GM19395 (cell line): ENCODE measurements around the gene PGP.

Experiments used
- ATAC-seq: cut with Tn5 transposase; IDR thresholded peaks from one replicate; pipeline ENCODE4 v1.9.1; 2021; ENCODE audit warnings: mild to moderate bottlenecking, moderate library complexity; ENCODE audit not compliant: unreplicated experiment

The PGP gene

GRCh38 chr16:2237493-2238149 is 23.0 kb upstream of the PGP start:
- no peak for ATAC-seq

DNA sequence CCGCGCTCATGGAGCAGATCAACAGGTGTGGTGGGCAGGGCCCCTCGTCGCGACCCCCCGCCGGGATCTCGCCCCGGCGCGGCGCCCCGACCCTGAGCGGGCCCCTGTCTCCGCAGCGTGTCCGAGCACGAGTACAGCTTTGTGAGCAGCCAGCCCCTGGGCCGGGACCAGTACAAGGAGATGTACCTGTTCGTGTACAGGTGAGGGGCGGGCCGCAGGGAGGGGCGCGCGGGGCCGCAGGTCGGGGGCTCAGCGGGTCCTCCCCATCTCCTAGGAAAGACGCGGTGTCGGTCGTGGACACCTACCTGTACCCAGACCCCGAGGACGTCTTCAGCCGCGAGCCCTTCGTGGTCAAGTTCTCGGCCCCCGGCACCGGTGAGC is 22.5 kb upstream of the PGP start:
- no peak for ATAC-seq

DNA sequence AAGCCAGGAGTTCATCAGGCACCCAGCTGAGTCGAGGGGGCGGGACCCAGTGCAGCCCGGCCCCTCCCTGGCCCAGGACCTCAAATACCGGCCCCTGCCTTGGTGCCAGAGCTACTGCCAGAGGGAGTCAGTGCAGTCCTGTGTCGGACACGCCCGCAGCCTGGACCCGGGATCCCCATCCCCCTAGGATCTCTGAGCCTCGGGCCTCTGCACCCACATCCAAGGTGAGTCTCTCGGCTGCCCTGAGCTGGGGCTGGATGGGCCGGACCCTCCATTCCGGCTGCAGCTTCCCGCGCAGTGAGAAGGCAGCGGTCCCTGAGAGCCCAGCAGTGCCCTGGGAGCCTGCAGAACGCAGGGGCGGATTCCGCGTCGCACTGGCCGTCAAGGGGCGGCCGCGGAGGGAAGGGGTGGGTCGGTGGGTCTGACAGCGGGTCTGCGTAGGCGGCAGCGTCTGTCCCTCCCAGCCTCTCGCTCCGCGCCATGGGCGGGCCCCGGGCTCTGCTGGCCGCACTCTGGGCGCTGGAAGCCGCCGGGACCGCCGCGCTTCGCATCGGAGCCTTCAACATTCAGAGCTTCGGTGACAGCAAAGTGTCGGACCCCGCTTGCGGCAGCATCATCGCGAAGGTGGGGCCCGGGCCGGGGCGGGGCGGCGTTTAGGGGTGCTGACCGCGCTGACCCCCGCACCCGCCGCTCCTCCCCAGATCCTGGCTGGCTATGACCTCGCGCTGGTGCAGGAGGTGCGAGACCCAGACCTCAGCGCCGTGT is 21.9 kb upstream of the PGP start, which contains the start of gene DNASE1L2:
Gene DNASE1L2, plus strand, starts transcription at position 108 of the 765 bp plus-strand sequence. Its CDS starts 373 bp downstream, at position 481.
- ATAC-seq = no peak

DNA sequence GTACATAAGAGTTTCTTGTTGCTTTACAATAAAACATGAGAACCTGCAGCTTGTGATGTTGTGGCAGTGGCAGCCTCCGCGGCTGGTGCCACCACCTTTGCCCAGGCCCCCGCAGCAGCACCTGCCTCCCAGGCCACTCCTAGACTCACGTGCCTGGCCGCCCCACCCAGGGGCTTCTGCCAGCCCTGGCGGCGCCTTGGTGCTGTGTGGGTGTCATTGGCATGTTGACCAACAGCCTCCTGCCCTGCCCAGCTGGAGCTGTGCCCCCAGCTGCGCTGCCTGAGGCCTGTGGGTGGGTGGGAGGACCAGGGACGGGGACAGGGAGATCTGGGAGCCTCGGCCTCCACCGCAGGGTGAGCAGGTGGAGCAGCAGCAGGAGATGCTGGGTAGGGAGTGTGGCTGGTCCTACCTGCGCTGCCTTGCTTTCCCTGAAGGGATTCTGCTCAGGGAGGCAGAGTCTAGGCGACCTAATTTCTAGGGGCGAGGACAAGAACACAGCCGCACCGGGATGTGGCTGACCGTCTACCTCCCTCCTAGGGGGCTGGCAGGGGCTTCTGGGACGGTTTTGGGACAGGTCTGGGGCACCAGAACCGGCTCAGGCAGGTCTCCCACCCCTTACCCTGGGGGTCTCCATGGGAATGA is 21.2 kb upstream of the PGP start:
- ATAC-seq = no peak

- no peak for ATAC-seq
These were observed 20.6 kb upstream of the PGP start for GRCh38 chr16:2235234-2235651.

GRCh38 chr16:2234813-2235170 is 20.2 kb upstream of the PGP start:
- no peak for ATAC-seq

- ATAC-seq = no peak
These were observed 19.5 kb upstream of the PGP start for GRCh38 chr16:2233872-2234812.

DNA sequence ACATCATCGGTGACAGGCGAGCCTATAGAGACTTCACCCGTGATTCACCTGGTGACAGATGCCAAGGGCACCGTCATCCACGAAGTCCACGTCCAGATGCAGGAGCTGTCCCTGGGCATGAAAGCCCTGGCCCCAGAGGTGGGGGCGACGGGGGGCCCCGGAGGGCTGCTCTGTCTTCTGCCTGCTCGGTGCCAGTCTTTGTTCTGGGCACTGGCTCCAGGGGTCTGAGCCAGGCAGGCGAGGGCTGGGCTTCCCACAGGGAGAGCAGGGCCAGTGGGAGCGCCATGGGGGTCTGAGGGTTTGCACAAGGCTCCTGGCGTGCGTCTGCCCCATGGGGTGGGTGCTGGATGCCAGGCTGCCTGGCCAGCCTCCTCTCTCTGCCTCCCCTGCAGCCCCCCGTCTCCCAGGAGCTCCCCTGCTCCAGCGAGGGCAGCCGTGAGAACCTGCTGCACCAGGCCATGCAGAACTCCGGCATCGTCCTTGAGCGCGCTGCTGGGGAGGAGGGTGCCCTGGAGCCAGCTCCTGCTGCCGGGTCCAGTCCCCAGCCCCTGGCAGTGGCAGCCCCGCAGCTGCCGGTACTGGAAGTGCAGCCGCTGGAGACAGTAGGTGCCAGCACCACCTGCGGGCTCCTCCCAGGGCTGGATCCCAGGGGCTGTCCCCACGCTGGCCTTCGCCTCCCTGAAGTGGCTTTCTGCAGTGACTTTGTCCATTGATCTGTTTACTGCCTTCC is 18.6 kb upstream of the PGP start:
- ATAC-seq = no peak

GRCh38 chr16:2232094-2232990 is 17.7 kb upstream of the PGP start:
- ATAC-seq = no peak

- ATAC-seq = no peak
These were observed 16.6 kb upstream of the PGP start for GRCh38 chr16:2231016-2231931.

GRCh38 chr16:2230376-2230775 is 15.7 kb upstream of the PGP start:
- ATAC-seq = no peak

DNA sequence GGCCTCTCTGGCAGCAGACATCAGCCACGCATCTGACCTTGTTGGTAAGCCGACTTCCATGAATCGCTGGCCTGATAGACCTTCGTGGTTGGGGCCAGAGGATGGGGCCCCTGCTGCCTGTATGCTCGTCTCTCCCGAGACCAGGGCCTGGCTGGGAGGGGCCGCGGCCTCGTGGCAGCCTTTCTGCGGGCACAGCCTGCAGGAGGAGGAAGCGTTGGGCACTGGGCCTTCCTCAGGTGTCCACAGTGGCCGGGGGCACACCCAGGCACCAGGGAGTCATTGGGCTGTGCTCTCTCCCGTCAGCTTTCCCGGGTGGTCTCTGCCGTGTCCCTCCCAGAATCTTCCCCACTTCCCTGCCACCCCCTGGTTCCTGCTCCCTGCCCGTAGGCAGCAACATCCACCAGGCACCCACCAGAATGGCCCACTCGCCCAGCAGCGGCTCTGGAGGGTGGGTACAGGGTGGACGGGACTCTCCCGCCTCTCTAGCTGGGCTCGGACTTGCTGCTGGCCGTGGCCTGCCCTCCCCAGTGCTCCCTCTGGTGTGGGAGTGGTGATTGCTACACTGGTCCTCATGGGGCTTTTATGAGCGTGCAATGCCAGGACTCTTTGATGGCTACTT is 15.1 kb upstream of the PGP start:
- no peak for ATAC-seq

GRCh38 chr16:2229091-2229490 is 14.5 kb upstream of the PGP start:
- ATAC-seq = no peak

GRCh38 chr16:2228161-2228824 is 13.7 kb upstream of the PGP start:
- ATAC-seq = no peak

- ATAC-seq = no peak
These were observed 12.3 kb upstream of the PGP start for GRCh38 chr16:2226918-2227317.

DNA sequence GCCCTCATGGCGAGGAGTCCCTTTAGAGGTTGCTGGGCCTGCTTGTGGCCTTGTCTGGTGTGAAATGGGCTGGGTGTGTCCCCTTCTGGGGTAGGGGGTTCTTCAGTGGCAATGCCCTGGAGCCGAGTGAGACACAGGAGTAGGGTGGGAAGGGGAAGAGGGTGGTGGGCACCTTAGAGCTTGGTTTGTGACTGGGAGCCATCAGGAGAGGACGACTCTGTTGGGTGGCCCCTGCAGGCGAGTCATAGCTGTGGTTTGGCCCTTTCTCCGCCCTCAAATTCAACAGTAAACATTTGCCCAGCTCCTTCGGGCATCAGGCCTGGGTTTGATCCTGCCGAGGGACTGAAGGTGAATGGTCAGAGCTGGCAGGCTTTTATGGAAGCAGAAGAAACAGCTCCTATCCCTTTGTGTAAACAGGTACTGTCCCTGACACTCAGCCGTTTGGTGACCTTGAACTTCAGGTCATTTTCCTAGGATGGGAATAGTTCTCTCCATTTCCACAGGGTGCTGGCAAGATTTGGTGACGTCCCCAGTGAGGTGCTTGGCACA is 11.7 kb upstream of the PGP start:
- no peak for ATAC-seq

DNA sequence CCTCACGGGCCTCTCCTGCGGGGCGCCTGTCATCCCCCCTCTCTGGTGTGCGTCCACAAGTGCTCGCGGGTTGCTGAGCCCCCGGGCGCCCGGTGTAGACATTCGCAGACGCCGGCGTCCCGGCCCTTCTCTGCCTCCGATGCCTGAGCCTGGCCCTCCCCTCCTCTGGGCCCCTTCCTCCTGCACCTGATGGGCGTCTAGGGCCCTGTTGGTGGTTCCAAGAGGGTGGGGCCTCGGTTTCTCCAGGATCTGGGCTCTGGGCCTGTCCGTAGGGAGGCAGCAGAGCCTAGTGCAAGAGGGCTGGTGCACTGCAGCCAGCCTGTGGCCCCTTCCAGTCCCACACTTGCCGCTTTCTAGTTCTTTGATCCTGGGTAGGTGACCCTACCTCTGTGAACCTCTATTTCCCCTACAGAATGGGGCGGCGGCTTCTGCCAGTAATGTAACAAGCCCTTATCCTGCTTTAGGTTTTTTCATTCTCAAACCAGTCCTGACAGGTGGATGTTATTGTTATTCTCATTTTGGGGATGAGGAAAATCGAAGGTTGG is 9.4 kb upstream of the PGP start:
- ATAC-seq = peak; percentile 21
